K562 (cell line): Measurements from ENCODE around the gene PSMA1. TPM values are rescaled to one million over a fixed set of nuclear protein-coding genes. Genes with fewer than 3 reads are reported as not detected.

ENCODE experiments used
- ASH1L ChIP-seq: fragments of 450-650 bp; IDR thresholded peaks from 2 replicates; pipeline ENCODE4 v1.6.1; 2018; ENCODE audit warnings: borderline replicate concordance, mild to moderate bottlenecking, low read depth; ENCODE audit not compliant: partially characterized antibody
- CBFB ChIP-seq: sonication (generic); formaldehyde crosslinking; IDR thresholded peaks from 2 replicates; pipeline ENCODE4 v1.4.0; 2020; ENCODE audit warnings: mild to moderate bottlenecking, missing genetic modification reagents
- CEBPG ChIP-seq, 3 experiments: fragments of 200-800 bp in 1 of 3; sonication (Bioruptor generic) in 1 of 3; sonication (generic) in 1 of 3; formaldehyde crosslinking in 1 of 3; IDR thresholded peaks in 2 of 3; conservative IDR thresholded peaks in 1 of 3; 2 replicates each; pipeline versions ENCODE4 v1.6.1 to v1.8.0; 2016 to 2022; ENCODE audit warnings: missing compliant biosample characterization in 2 of 3, missing genetic modification characterization in 2 of 3, mild to moderate bottlenecking in 1 of 3, missing genetic modification reagents in 1 of 3
- DPF2 ChIP-seq: fragments of 450-650 bp; IDR thresholded peaks from 2 replicates; pipeline ENCODE4 v1.6.1; 2016
- FOXK1 ChIP-seq: sonication (generic); formaldehyde crosslinking; IDR thresholded peaks from 2 replicates; pipeline ENCODE4 v1.8.0; 2022; ENCODE audit warnings: missing genetic modification reagents, mild to moderate bottlenecking, borderline replicate concordance
- GATAD2B ChIP-seq: fragments of 450-650 bp; IDR thresholded peaks from 2 replicates; pipeline ENCODE4 v1.6.1; 2017; ENCODE audit warnings: mild to moderate bottlenecking, borderline replicate concordance
- GTF2F1 ChIP-seq: IDR thresholded peaks from 2 replicates; pipeline ENCODE4 v1.6.1; 2011; ENCODE audit warnings: low read depth, low read length, improper control_type of control experiment
- KDM2B ChIP-seq: fragments of 250-450 bp; sonication (Bioruptor Pico); IDR thresholded peaks from 2 replicates; pipeline ENCODE4 v1.8.0; 2021; ENCODE audit warnings: mild to moderate bottlenecking, moderate library complexity
- MECOM ChIP-seq: fragments of 250-450 bp; sonication (Bioruptor Pico); IDR thresholded peaks from 2 replicates; pipeline ENCODE4 v1.8.0; 2022; ENCODE audit warnings: inconsistent platforms
- NUFIP1 ChIP-seq: fragments of 450-650 bp; IDR thresholded peaks from 2 replicates; pipeline ENCODE4 v1.6.1; 2018; ENCODE audit not compliant: partially characterized antibody
- polyA plus RNA-seq, 8 experiments: library from polyadenylated mRNA; depleted of rRNA in 4 of 8; stranded (reverse) in 5 of 8; unstranded in 3 of 8; fragments of >200 nt; fragmentation: Nextera tagmentation in 2 of 8; fragmentation: Illumina TruSeq in 1 of 8; extraction: Ambion mirVana in 2 of 8; extraction: Trizol in 1 of 8; gene quantifications; 2 replicates each; pipeline versions ENCODE4 v1.2.1 to v1.2.3, GENCODE V29; 2011 to 2014; ENCODE audit warnings: inconsistent platforms in 1 of 8, missing spikeins in 1 of 8
- total RNA-seq, 7 experiments: library from RNA; depleted of rRNA in 6 of 7; stranded (reverse); fragments of >200 nt in 6 of 7; fragmentation: Illumina TruSeq in 2 of 7; extraction: Trizol in 2 of 7; gene quantifications; 2 replicates each; pipeline versions ENCODE4 v1.2.1 to v1.2.3, GENCODE V29; 2011 to 2021; ENCODE audit warnings: low replicate concordance in 1 of 7
- TF ChIP-seq, protein P1 (sequence below): fragments of 450-650 bp; IDR thresholded peaks from 2 replicates; pipeline ENCODE4 v1.6.1; 2016; ENCODE audit warnings: low read depth, mild to moderate bottlenecking, moderate library complexity
- TF ChIP-seq, protein P2 (sequence below): sonication (generic); formaldehyde crosslinking; IDR thresholded peaks from 2 replicates; pipeline ENCODE4 v1.9.0; 2022; ENCODE audit warnings: mild to moderate bottlenecking, missing genetic modification reagents
- TF ChIP-seq, protein P3 (sequence below), 2 experiments: fragments of 450-650 bp in 1 of 2; IDR thresholded peaks; 2 replicates each; pipeline ENCODE4 v1.6.1; 2011 to 2017; ENCODE audit warnings: low read depth in 2 of 2, antibody characterized with exemption in 1 of 2, borderline replicate concordance in 1 of 2, low read length in 1 of 2, mild to moderate bottlenecking in 1 of 2, mixed read lengths in 1 of 2; ENCODE audit not compliant: control insufficient read depth in 1 of 2
- TF ChIP-seq, protein P4 (sequence below): fragments of 450-650 bp; IDR thresholded peaks from 2 replicates; pipeline ENCODE4 v1.6.1; 2018; ENCODE audit not compliant: partially characterized antibody
- TF ChIP-seq, protein P5 (sequence below): fragments of 450-650 bp; conservative IDR thresholded peaks from 2 replicates; pipeline ENCODE4 v1.6.1; 2016; ENCODE audit warnings: missing genetic modification characterization, low read depth, mild to moderate bottlenecking, missing compliant biosample characterization, moderate library complexity

The PSMA1 gene
- total and polyA plus RNA-seq, 9 of the 15 experiments (the other 6 are each of a cell fraction or from before 2014, with no cell fraction given) = 283 to 1,007 (median 424) TPM

DNA sequence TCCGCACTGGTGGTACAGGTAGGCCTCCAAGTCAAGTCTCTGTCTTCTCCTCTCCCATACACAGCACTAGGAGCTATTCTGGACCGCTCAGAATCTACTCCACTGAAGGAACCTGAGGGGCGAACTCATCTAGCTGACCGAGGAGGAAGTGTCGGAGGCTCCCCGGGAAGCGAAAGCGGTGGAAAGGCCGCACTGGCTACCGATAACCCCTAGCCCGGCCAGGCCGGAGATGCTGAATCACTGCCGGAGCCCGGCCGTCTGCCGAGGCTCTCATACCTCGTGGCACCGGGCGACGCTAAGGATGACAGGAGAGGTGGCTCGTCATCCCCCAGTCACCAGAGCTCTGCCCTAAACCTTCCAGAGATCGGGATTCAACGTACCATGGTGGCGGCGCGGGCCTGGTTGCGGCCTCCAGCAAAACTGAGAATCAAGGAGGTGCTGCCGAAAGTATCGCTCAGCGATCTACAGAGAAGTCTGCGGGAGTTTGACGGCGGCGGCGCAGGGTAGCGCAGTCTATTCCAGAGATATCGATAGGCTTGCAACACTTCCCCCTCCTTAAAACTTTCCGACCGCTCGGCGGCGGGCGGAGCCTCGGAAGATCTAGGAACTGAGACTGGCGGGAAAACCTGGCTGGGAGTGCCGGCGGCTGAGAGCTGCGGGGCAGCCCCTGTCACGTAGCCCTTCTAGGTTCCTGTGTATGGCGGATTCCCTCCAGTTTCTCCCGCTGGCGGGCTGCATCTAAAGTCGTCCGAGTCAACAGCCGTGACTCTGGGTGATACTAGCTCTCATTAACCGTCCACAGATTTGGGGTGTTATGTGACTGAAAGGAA is at the start of gene PSMA1 (continued):
- TF ChIP-seq CEBPG (CRISPR knock-in tag; IDR thresholded peaks at IDR 0.05) = peak; percentile 93
- TF ChIP-seq CEBPG (tag; conservative IDR thresholded peaks at IDR 0.05 in 1 of 2, IDR thresholded peaks at IDR 0.05 in 1 of 2) = peak; percentile 81 to 93
- TF ChIP-seq, protein P1, sequence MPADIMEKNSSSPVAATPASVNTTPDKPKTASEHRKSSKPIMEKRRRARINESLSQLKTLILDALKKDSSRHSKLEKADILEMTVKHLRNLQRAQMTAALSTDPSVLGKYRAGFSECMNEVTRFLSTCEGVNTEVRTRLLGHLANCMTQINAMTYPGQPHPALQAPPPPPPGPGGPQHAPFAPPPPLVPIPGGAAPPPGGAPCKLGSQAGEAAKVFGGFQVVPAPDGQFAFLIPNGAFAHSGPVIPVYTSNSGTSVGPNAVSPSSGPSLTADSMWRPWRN = no peak
- peak; percentile 21; the same call in 1 of the 2 replicates for TF ChIP-seq GATAD2B
- TF ChIP-seq, protein P2, sequence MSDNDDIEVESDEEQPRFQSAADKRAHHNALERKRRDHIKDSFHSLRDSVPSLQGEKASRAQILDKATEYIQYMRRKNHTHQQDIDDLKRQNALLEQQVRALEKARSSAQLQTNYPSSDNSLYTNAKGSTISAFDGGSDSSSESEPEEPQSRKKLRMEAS (CRISPR knock-in tag) = peak; percentile 86
- TF ChIP-seq MECOM (CRISPR knock-in tag) = no peak
- TF ChIP-seq KDM2B (CRISPR knock-in tag) = no peak; the same call in 1 of the 2 replicates
- TF ChIP-seq, protein P3, sequence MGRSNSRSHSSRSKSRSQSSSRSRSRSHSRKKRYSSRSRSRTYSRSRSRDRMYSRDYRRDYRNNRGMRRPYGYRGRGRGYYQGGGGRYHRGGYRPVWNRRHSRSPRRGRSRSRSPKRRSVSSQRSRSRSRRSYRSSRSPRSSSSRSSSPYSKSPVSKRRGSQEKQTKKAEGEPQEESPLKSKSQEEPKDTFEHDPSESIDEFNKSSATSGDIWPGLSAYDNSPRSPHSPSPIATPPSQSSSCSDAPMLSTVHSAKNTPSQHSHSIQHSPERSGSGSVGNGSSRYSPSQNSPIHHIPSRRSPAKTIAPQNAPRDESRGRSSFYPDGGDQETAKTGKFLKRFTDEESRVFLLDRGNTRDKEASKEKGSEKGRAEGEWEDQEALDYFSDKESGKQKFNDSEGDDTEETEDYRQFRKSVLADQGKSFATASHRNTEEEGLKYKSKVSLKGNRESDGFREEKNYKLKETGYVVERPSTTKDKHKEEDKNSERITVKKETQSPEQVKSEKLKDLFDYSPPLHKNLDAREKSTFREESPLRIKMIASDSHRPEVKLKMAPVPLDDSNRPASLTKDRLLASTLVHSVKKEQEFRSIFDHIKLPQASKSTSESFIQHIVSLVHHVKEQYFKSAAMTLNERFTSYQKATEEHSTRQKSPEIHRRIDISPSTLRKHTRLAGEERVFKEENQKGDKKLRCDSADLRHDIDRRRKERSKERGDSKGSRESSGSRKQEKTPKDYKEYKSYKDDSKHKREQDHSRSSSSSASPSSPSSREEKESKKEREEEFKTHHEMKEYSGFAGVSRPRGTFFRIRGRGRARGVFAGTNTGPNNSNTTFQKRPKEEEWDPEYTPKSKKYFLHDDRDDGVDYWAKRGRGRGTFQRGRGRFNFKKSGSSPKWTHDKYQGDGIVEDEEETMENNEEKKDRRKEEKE (IDR thresholded peaks at IDR 0.05; ENCODE audit: borderline replicate concordance in 1 of 2, control insufficient read depth in 1 of 2, low read depth in 2 of 2, low read length in 1 of 2) = 0 out of 4 replicates have a peak, but pooled peaks of 1 of the 2 experiments have one; percentile 58
- TF ChIP-seq FOXK1 = peak; percentile 40; the same call in 1 of the 2 replicates
- TF ChIP-seq, protein P4, sequence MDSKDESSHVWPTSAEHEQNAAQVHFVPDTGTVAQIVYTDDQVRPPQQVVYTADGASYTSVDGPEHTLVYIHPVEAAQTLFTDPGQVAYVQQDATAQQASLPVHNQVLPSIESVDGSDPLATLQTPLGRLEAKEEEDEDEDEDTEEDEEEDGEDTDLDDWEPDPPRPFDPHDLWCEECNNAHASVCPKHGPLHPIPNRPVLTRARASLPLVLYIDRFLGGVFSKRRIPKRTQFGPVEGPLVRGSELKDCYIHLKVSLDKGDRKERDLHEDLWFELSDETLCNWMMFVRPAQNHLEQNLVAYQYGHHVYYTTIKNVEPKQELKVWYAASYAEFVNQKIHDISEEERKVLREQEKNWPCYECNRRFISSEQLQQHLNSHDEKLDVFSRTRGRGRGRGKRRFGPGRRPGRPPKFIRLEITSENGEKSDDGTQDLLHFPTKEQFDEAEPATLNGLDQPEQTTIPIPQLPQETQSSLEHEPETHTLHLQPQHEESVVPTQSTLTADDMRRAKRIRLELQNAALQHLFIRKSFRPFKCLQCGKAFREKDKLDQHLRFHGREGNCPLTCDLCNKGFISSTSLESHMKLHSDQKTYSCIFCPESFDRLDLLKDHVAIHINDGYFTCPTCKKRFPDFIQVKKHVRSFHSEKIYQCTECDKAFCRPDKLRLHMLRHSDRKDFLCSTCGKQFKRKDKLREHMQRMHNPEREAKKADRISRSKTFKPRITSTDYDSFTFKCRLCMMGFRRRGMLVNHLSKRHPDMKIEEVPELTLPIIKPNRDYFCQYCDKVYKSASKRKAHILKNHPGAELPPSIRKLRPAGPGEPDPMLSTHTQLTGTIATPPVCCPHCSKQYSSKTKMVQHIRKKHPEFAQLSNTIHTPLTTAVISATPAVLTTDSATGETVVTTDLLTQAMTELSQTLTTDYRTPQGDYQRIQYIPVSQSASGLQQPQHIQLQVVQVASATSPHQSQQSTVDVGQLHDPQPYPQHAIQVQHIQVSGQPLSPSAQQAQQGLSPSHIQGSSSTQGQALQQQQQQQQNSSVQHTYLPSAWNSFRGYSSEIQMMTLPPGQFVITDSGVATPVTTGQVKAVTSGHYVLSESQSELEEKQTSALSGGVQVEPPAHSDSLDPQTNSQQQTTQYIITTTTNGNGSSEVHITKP = peak; percentile 80
- TF ChIP-seq CBFB (CRISPR knock-in tag) = peak; percentile 24
- TF ChIP-seq NUFIP1 = no peak
- no peak for TF ChIP-seq ASH1L
- TF ChIP-seq, protein P5, sequence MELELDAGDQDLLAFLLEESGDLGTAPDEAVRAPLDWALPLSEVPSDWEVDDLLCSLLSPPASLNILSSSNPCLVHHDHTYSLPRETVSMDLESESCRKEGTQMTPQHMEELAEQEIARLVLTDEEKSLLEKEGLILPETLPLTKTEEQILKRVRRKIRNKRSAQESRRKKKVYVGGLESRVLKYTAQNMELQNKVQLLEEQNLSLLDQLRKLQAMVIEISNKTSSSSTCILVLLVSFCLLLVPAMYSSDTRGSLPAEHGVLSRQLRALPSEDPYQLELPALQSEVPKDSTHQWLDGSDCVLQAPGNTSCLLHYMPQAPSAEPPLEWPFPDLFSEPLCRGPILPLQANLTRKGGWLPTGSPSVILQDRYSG (tag) = 0 out of 2 replicates have a peak, but pooled peaks have one; percentile 33
- no peak; the same call in 1 of the 2 replicates for TF ChIP-seq GTF2F1
- TF ChIP-seq DPF2 = no peak; the same call in 1 of the 2 replicates
